Ovary (tissue), 3 donors: ENCODE measurements around the gene KRTAP10-10.

Experiments
- CTCF ChIP-seq, 3 donors: fragments of 450-650 bp in 2 of 3; fragments of 200-600 bp in 1 of 3; IDR thresholded peaks; one replicate each; pipeline versions ENCODE4 v1.5.1 to v1.8.0; 2016 to 2022; ENCODE audit warnings: antibody characterized with exemption in 3 of 3, mild to moderate bottlenecking in 1 of 3
- EP300 ChIP-seq: sonication (generic); formaldehyde crosslinking; IDR thresholded peaks from one replicate; pipeline ENCODE4 v1.6.1; 2017; ENCODE audit warnings: antibody characterized with exemption
- POLR2A ChIP-seq: fragments of 450-650 bp; IDR thresholded peaks from one replicate; pipeline ENCODE4 v1.6.1; 2017; ENCODE audit warnings: antibody characterized with exemption, mild to moderate bottlenecking, moderate library complexity
- donor health status: DM: no; HTN: no; CAD: no.

GRCh38 chr21:44611551-44611950 is 25.6 kb upstream of the KRTAP10-10 start:
- TF ChIP-seq CTCF (IDR thresholded peaks at IDR 0.05) (no peak), POLR2A (no peak), EP300 (no peak)
